Thyroid gland (tissue), 4 donors: Measurements from ENCODE around the gene SLC4A1AP. TPM values are rescaled to one million over a fixed set of nuclear protein-coding genes. Genes with fewer than 3 reads are reported as not detected.
"Not testable (repeated sequence)": the region's sequence is repeated elsewhere in the genome, so short reads cannot be mapped to it uniquely, and the experiment has no call there.

Experiments
- DNase-seq, 2 donors: peaks; one replicate each; pipeline ENCODE4 v3.0.0-alpha.2; 2019
- H3K27ac ChIP-seq, 3 donors: fragments of 200-600 bp; sonication (generic); 1 replicate in 2 of 3; 2 replicates in 1 of 3; pipeline ENCODE4 v1.5.1; 2016 to 2019; ENCODE audit warnings: mild to moderate bottlenecking in 1 of 3, moderate library complexity in 1 of 3
- H3K27me3 ChIP-seq: fragments of 200-600 bp; sonication (generic); one replicate; pipeline ENCODE4 v1.5.1; 2019
- H3K36me3 ChIP-seq, 2 donors: fragments of 200-600 bp; sonication (generic); one replicate each; pipeline ENCODE4 v1.5.1; 2016 to 2019
- H3K4me1 ChIP-seq, 2 donors: fragments of 200-600 bp; sonication (generic); one replicate each; pipeline ENCODE4 v1.5.1; 2017 to 2019
- H3K4me3 ChIP-seq, 3 donors: fragments of 200-600 bp; sonication (generic); replicated peaks in 1 of 3; 1 replicate in 2 of 3; 2 replicates in 1 of 3; pipeline ENCODE4 v1.5.1; 2016; ENCODE audit warnings: mild to moderate bottlenecking in 1 of 3
- H3K9me3 ChIP-seq: fragments of 200-600 bp; sonication (generic); one replicate; pipeline ENCODE4 v1.5.1; 2017
- POLR2A ChIP-seq, 2 donors: fragments of 450-650 bp; IDR thresholded peaks; one replicate each; pipeline ENCODE4 v1.6.1; 2017; ENCODE audit warnings: antibody characterized with exemption in 2 of 2, mild to moderate bottlenecking in 2 of 2, moderate library complexity in 1 of 2
- WGBS, 2 donors: methylation state at CpG; one replicate each; pipeline ENCODE4 v1.1.5; 2017; 5-methylcytosine and 5-hydroxymethylcytosine counted together
- intact Hi-C: fragments of 100-400 bp; cut with DNase I; formaldehyde crosslinking; loops from one replicate; pipeline ENCODE4 v1.15.1; 2023
- total RNA-seq, 4 donors: library from RNA; depleted of rRNA; stranded (reverse); fragments of >200 nt; gene quantifications; one replicate each; pipeline ENCODE4 v1.2.3, GENCODE V29; 2016
- TF ChIP-seq, protein P1 (sequence below), 6 experiments: fragments of 200-600 bp in 3 of 6; fragments of 450-650 bp in 3 of 6; sonication (generic) in 3 of 6; IDR thresholded peaks; one replicate each; pipeline ENCODE4 v1.5.1; 2016 to 2019; ENCODE audit warnings: antibody characterized with exemption in 6 of 6, mild to moderate bottlenecking in 2 of 6, inconsistent platforms in 1 of 6, moderate library complexity in 1 of 6

The SLC4A1AP gene
- total RNA-seq, 4 donors from 2014 or later: 16.5 to 26.6 (median 23.4) TPM

GRCh38 chr2:27624943-27625342 lies 38.7 kb upstream of the SLC4A1AP start:
- Histone ChIP-seq H3K36me3 (peaks cover 14 to 22% of the 10 kb centered on the region in 2 donors), H3K27me3 (no peaks in the 10 kb centered on the region), H3K4me3 (no peak overlapping the region), H3K9me3 (no peaks in the 10 kb centered on the region), H3K4me1 (peaks cover 18 to 25% of the 10 kb centered on the region in 2 donors), H3K27ac (no peak overlapping the region)
- intact Hi-C loops: no loop called here
- DNase-seq: no peak
- TF ChIP-seq POLR2A (IDR thresholded peaks at IDR 0.05): no peak
- TF ChIP-seq, protein P1, sequence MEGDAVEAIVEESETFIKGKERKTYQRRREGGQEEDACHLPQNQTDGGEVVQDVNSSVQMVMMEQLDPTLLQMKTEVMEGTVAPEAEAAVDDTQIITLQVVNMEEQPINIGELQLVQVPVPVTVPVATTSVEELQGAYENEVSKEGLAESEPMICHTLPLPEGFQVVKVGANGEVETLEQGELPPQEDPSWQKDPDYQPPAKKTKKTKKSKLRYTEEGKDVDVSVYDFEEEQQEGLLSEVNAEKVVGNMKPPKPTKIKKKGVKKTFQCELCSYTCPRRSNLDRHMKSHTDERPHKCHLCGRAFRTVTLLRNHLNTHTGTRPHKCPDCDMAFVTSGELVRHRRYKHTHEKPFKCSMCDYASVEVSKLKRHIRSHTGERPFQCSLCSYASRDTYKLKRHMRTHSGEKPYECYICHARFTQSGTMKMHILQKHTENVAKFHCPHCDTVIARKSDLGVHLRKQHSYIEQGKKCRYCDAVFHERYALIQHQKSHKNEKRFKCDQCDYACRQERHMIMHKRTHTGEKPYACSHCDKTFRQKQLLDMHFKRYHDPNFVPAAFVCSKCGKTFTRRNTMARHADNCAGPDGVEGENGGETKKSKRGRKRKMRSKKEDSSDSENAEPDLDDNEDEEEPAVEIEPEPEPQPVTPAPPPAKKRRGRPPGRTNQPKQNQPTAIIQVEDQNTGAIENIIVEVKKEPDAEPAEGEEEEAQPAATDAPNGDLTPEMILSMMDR (IDR thresholded peaks at IDR 0.05): no peak

DNA sequence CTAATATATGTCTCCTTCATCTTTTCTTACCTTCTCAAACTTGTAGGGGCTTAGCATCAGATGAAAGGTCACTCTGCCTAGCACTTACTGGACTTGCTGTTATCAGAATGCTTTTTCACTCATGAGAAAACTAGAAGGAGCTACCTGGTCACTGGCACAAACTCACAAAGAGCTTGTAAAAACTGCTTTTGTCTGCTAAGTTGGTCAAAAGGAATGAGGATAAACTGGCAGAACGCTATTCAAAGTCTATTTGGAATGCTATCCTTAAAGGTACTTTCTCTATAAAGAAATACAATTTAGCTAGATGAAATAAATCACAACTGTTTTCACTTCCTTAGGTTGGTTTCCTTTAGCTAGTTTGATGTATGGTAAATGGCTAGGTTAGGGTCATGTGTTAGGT lies 37.4 kb upstream of the SLC4A1AP start:
- H3K9me3 ChIP-seq, H3K4me3 ChIP-seq, DNase-seq, intact Hi-C loops, H3K27me3 ChIP-seq: not testable (repeated sequence)
- Histone ChIP-seq H3K36me3 (peaks cover 14 to 15% of the 10 kb centered on the region in 2 donors), H3K27ac (peak overlapping the region in 2 of 3 donors; percentile 38 to 46), H3K4me1 (peaks cover 19 to 26% of the 10 kb centered on the region in 2 donors)
- WGBS, 2 donors: 59 to 60% methylated on average over 1 of the region's 1 CpG

DNA sequence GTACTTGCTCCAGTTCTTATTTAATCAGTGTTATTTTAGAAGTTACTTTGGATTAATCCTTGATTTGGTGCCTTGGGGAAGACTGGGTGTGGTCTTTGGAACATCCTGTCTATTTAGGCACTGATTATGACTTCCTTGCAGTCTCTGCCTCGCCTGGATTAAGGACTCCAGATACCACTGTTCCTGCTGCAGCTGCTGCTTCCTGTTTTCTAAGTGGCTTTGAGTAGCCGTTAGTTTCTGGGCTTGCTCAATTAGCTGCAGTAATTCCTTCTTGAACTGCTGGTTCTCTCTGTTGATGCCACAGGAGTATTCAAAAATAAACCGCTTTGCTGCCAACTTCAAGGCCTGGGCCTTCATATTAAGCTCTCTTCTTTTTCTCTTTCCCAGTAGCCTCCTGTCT lies 36.8 kb upstream of the SLC4A1AP start:
- H3K4me3 ChIP-seq, intact Hi-C loops, H3K9me3 ChIP-seq, H3K27me3 ChIP-seq, DNase-seq: not testable (repeated sequence)
- 62 to 68% methylated on average over 3 of the region's 3 CpGs for WGBS, 2 donors
- Histone ChIP-seq H3K36me3 (peaks cover 9 to 14% of the 10 kb centered on the region in 2 donors), H3K4me1 (peaks cover 19 to 26% of the 10 kb centered on the region in 2 donors), H3K27ac (peak overlapping the region in 2 of 3 donors; percentile 38 to 46)

DNA sequence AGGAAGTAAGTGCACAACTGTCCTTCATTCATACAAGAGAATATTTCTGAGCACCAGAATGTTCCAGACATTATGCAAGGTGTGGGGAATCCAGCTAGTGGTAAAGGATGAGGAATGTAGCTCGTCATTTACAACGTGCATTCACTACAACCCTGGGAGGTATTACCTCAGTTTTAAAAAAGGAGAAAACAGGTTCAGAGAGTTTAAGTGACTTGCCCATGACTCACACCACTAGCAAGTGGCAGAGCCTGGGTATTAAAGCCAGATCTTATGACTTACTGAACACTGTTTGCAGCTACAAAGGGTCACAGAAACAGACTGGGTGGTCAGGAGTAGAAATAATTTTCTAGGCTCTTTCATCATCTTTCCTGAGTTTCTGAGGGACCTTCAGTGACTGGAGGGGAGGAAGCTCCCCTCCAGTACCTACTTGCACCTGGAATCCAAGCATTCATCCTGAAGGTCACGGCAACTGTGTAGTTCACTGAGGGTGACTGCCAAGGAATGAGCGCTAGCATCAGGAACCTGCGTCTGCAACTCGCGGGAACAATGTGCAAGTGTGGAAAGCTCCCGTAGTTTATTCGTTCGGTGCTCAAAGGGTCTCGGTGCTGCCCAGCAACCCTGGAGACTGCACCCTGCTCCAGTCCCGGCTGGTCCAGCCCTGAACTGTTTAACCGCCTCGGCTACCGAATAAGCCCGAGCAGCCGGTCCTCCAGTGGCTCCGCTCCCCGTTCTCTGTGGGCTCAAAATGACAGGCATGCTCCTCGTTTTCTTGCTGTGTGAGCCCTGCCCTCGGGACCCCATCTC lies 35.5 kb upstream of the SLC4A1AP start:
- no peak for DNase-seq
- Histone ChIP-seq H3K4me1 (peaks cover 19 to 26% of the 10 kb centered on the region in 2 donors), H3K36me3 (peaks cover 6 to 8% of the 10 kb centered on the region in 2 donors), H3K4me3 (peak overlapping the region; percentile 45 to 69 (median 62)), H3K27me3 (no peaks in the 10 kb centered on the region), H3K27ac (peak overlapping the region in 2 of 3 donors; percentile 61 to 89), H3K9me3 (no peaks in the 10 kb centered on the region)
- intact Hi-C loops: no loop called here
- TF ChIP-seq, protein P1 (IDR thresholded peaks at IDR 0.05): no peak
- TF ChIP-seq POLR2A (IDR thresholded peaks at IDR 0.05): no peak
- WGBS, 2 donors: 5 to 20% methylated on average over 5 to 15 of the region's 21 CpGs

GRCh38 chr2:27628767-27629709 lies 34.7 kb upstream of the SLC4A1AP start, which contains the start of the genes CCDC121 and GPN1:
TSS of gene CCDC121 (minus strand) at chr2:27629012. CDS start at chr2:27627799, 1,213 bp downstream.
TSS of gene GPN1 (plus strand) at chr2:27629050. CDS start at chr2:27629059, 9 bp downstream.
- peak; percentile 79 to 80 for DNase-seq
- peaks cover 8 to 11% of the 10 kb centered on the region in 2 donors for H3K36me3 ChIP-seq
- TF ChIP-seq POLR2A (IDR thresholded peaks at IDR 0.05): peak in 1 of 2 donors; percentile 83
- TF ChIP-seq, protein P1 (IDR thresholded peaks at IDR 0.05): no peak
- peak within 1 kb of the TSS; percentile 45 to 69 (median 62) for H3K4me3 ChIP-seq
- H3K27me3 ChIP-seq: no peaks in the 10 kb centered on the region
- WGBS, 2 donors: 1% methylated on average over 33 to 37 of the region's 44 CpGs
- no peaks in the 10 kb centered on the region for H3K9me3 ChIP-seq
- peak within 1 kb of the TSS in 2 of 3 donors; percentile 61 to 89 for H3K27ac ChIP-seq
- intact Hi-C loops: no loop called here
- H3K4me1 ChIP-seq: peaks cover 19 to 26% of the 10 kb centered on the region in 2 donors

- H3K27ac ChIP-seq, H3K27me3 ChIP-seq, H3K9me3 ChIP-seq, DNase-seq, H3K4me3 ChIP-seq, intact Hi-C loops: not testable (repeated sequence)
- Histone ChIP-seq H3K36me3 (peaks cover 18 to 20% of the 10 kb centered on the region in 2 donors), H3K4me1 (peaks cover 19 to 26% of the 10 kb centered on the region in 2 donors)
- WGBS, 2 donors: 89 to 95% methylated on average over 2 of the region's 2 CpGs
Measured at GRCh38 chr2:27630257-27630656, 33.4 kb upstream of the SLC4A1AP start.
